ENCODE data around the gene CHRM4. TPM values are rescaled to one million over a fixed set of nuclear protein-coding genes. Genes with fewer than 3 reads are reported as not detected.

Gene CHRM4
- total RNA-seq, 1 donor from 2014 or later, result 0.35 TPM

- peaks cover 28% of the 10 kb centered on the region for H3K4me1 Mint-ChIP-seq
- ATAC-seq (ENCODE audit: low read depth) (no peak), DNase-seq (no peak)
- ChIA-PET POLR2A (no interaction called here), CTCF (interaction anchor here (1.6 kb wide), 1 partner anchor 10 kb away, joined by 5 read pairs; the partner anchor contains the start of gene DGKZ)
- H3K9me3 Mint-ChIP-seq, result no peaks in the 10 kb centered on the region
- no peak overlapping the region for H3K4me3 Mint-ChIP-seq
- TF ChIP-seq CTCF (IDR thresholded peaks at IDR 0.05), result no peak
- H3K27me3 Mint-ChIP-seq, result no peaks in the 10 kb centered on the region
- peaks cover 12% of the 10 kb centered on the region for H3K36me3 Mint-ChIP-seq (ENCODE audit: low read depth)
- H3K27ac Mint-ChIP-seq, result no peak overlapping the region
- intact Hi-C loops (cut with micrococcal nuclease), result no loop called here
Observed at GRCh38 chr11:46357483-46357936, 34.1 kb downstream of the CHRM4 start.

GRCh38 chr11:46356924-46357482 lies 34.6 kb downstream of the CHRM4 start:
- Mint-ChIP-seq H3K4me3 (no peak overlapping the region), H3K9me3 (no peaks in the 10 kb centered on the region), H3K27ac (no peak overlapping the region), H3K36me3 (ENCODE audit: low read depth) (peaks cover 12% of the 10 kb centered on the region), H3K27me3 (no peaks in the 10 kb centered on the region), H3K4me1 (peaks cover 24% of the 10 kb centered on the region)
- POLR2A ChIA-PET, result no interaction called here
- DNase-seq (no peak), ATAC-seq (ENCODE audit: low read depth) (no peak)
- no peak for TF ChIP-seq CTCF (IDR thresholded peaks at IDR 0.05)
- intact Hi-C loops (cut with micrococcal nuclease), result no loop called here
- CTCF ChIA-PET, result no interaction called here

GRCh38 chr11:46353698-46354097 lies 37.9 kb downstream of the CHRM4 start:
- Mint-ChIP-seq H3K27me3 (no peaks in the 10 kb centered on the region), H3K27ac (no peak overlapping the region), H3K36me3 (ENCODE audit: low read depth) (peaks cover 12% of the 10 kb centered on the region), H3K4me3 (no peak overlapping the region), H3K9me3 (no peaks in the 10 kb centered on the region), H3K4me1 (peaks cover 28% of the 10 kb centered on the region)
- TF ChIP-seq CTCF (IDR thresholded peaks at IDR 0.05), result no peak
- no peak for DNase-seq
- ChIA-PET CTCF (interaction anchor here (1.1 kb wide), 1 partner anchor 15 kb away, joined by 3 read pairs; no protein-coding TSS in a partner anchor), POLR2A (no interaction called here)
- no peak for ATAC-seq (ENCODE audit: low read depth)
- intact Hi-C loops (cut with micrococcal nuclease), result no loop called here

- Mint-ChIP-seq H3K27me3 (no peaks in the 10 kb centered on the region), H3K27ac (no peak overlapping the region), H3K4me3 (no peak overlapping the region), H3K36me3 (ENCODE audit: low read depth) (peaks cover 12% of the 10 kb centered on the region), H3K4me1 (peaks cover 36% of the 10 kb centered on the region), H3K9me3 (no peaks in the 10 kb centered on the region)
- no peak for TF ChIP-seq CTCF (IDR thresholded peaks at IDR 0.05)
- no peak for ATAC-seq (ENCODE audit: low read depth)
- ChIA-PET CTCF (interaction anchor here (1.3 to 2.1 kb wide), 3 partner anchors 9 to 16 kb away, joined by 3 to 9 read pairs (median 5); no protein-coding TSS in a partner anchor), POLR2A (interaction anchor here (0.6 to 1.2 kb wide), 2 partner anchors 9 to 884 kb away, joined by 3 to 5 read pairs; no protein-coding TSS in a partner anchor)
- intact Hi-C loops (cut with micrococcal nuclease), result no loop called here
- no peak for DNase-seq
Observed at GRCh38 chr11:46352063-46352841, 39.3 kb downstream of the CHRM4 start.

GRCh38 chr11:46351606-46352005 lies 40.0 kb downstream of the CHRM4 start:
- DNase-seq, result no peak
- intact Hi-C loops (cut with micrococcal nuclease), result no loop called here
- Mint-ChIP-seq H3K36me3 (ENCODE audit: low read depth) (peaks cover 12% of the 10 kb centered on the region), H3K9me3 (no peaks in the 10 kb centered on the region), H3K27ac (no peak overlapping the region), H3K27me3 (no peaks in the 10 kb centered on the region), H3K4me1 (peaks cover 41% of the 10 kb centered on the region), H3K4me3 (no peak overlapping the region)
- no peak for TF ChIP-seq CTCF (IDR thresholded peaks at IDR 0.05)
- no peak for ATAC-seq (ENCODE audit: low read depth)
- POLR2A ChIA-PET, result interaction anchor here (0.6 to 1.2 kb wide), 2 partner anchors 9 to 884 kb away, joined by 3 to 5 read pairs; no protein-coding TSS in a partner anchor
- CTCF ChIA-PET, result interaction anchor here (1.3 to 2.1 kb wide), 3 partner anchors 10 to 17 kb away, joined by 3 to 9 read pairs (median 5); no protein-coding TSS in a partner anchor

Measured in activated B cell treated with CpG ODN at 0.5 μM for 24 hours (primary cell).